ENCODE measurements around the gene GPR161.

The GPR161 gene

DNA sequence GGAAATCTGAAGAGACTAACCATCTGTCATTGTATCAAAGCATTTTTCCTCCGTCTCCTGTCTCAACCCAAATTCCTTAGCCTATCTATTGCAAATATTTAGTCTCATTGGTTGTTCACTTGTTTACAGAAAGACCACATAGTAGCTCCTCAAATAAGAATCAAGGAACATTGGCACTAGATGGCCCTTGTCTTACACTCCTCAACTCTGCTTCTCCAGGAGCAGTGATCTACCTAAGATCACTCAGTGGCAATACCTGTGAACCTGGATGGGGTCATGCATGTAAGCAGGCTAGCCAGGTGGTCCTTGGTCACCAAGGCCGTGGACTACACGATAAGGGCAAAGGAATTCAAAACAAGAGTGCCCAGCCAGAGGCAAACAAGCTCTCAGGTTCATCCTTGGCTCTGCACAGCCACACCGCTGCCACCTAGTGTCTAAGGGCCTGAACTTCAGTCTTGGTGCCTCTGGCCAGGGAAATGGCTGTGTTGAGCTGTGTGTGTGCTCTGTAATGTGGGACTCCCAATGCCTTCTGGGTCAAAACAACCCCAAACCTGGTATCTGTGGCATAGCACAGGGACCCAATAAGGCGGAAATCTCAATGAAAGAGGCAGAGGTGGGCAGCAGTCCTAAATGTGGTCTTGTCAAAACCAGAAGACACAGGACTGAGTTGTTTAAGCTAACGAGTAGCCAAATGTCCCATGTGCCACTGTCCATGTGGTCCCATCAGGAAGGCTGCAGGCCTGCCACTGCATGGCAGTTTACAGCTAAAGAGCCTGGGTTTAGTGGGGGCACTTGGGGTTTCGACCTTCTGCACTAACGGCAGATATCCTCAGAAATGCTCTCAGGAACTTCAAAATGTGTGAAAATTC lies 54.5 kb downstream of the GPR161 start:
- Histone ChIP-seq H3K4me1 (ENCODE audit: insufficient read depth, low read length, severe bottlenecking) (no peaks in the 10 kb centered on the region), H3K27ac (ENCODE audit: low read depth, low read length, poor library complexity, severe bottlenecking) (no peak overlapping the region), H3K4me2 (ENCODE audit: low read length) (no peak overlapping the region), H4K20me1 (ENCODE audit: insufficient read depth, low read length) (no peaks in the 10 kb centered on the region), H2AFZ (ENCODE audit: low read length) (no peak overlapping the region), H3K4me3 (ENCODE audit: low read depth, low read length, poor library complexity, severe bottlenecking) (no peak overlapping the region), H3K9me3 (ENCODE audit: low read length) (no peaks in the 10 kb centered on the region), H3F3A (ENCODE audit: insufficient read depth, low read length) (no peaks in the 10 kb centered on the region), H3K36me3 (ENCODE audit: insufficient read depth, low read length) (0 out of 2 replicates have a peak, but pooled peaks cover 4% of the 10 kb centered on the region), H3K27me3 (ENCODE audit: insufficient read depth, low read length) (no peaks in the 10 kb centered on the region), H3K9ac (ENCODE audit: low read length) (no peak overlapping the region), H3K9me2 (ENCODE audit: low read depth, low read length) (no peaks in the 10 kb centered on the region), H3K79me2 (ENCODE audit: insufficient read depth, low read length) (no peaks in the 10 kb centered on the region)
- TF ChIP-seq, protein P1, sequence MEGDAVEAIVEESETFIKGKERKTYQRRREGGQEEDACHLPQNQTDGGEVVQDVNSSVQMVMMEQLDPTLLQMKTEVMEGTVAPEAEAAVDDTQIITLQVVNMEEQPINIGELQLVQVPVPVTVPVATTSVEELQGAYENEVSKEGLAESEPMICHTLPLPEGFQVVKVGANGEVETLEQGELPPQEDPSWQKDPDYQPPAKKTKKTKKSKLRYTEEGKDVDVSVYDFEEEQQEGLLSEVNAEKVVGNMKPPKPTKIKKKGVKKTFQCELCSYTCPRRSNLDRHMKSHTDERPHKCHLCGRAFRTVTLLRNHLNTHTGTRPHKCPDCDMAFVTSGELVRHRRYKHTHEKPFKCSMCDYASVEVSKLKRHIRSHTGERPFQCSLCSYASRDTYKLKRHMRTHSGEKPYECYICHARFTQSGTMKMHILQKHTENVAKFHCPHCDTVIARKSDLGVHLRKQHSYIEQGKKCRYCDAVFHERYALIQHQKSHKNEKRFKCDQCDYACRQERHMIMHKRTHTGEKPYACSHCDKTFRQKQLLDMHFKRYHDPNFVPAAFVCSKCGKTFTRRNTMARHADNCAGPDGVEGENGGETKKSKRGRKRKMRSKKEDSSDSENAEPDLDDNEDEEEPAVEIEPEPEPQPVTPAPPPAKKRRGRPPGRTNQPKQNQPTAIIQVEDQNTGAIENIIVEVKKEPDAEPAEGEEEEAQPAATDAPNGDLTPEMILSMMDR (IDR thresholded peaks at IDR 0.05; ENCODE audit: low read length) = peak; percentile 93
- TF ChIP-seq EZH2 (IDR thresholded peaks at IDR 0.05; ENCODE audit: borderline replicate concordance, low read length) = no peak

DNA sequence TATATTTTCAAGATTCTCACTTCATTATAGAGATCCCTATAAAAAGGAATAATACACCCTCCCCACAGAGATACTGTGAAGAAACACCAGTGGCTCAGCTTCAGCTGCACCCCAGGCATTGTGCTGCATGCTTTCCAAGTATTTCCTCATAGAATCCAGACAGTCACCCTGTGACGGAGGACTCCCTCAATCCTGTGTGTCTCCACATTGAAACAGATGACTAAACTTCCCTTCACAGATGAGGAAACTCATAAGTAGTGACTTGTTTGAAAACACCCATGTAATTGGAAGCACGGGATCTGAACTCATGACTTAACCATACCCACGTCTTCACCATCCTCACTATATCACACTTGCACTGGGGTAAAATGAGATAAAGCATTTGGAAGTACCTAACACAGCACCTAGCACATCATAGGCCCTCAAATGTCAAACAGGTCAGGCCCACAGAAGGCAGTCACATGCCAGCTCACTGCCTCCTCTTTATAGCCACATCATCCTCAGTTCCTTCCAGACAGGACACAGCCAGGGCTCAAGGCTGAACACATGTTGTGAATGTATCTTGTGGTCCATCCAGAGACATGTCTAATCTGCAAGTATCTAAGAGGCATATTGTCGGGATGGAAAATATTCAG lies 55.2 kb downstream of the GPR161 start:
- no peaks in the 10 kb centered on the region for H3K9me2 ChIP-seq (ENCODE audit: low read depth, low read length)

DNA sequence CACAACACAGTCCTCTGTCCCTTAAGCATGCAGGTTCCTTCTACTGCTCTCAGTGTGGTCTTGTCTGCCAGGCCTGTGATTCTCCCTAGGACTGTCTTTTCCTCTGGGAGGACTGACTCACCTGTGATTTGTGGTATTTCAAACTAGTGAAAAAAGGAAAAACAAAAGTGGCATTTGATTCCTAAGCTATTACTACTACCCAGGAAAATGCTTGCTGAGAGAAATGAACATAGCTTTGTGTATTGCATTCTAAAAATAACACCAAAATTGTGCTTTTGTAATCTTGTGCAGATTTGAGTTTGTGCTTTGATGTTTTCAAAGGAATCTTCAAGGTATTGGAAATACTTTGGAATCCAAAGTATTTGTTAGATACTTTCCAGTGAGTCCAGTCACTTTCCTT lies 57.0 kb downstream of the GPR161 start:
- Histone ChIP-seq H3K36me3 (ENCODE audit: insufficient read depth, low read length) (peaks cover 8% of the 10 kb centered on the region; the same call in 1 of the 2 replicates), H4K20me1 (ENCODE audit: insufficient read depth, low read length) (no peaks in the 10 kb centered on the region), H3K79me2 (ENCODE audit: insufficient read depth, low read length) (no peaks in the 10 kb centered on the region), H3K4me3 (ENCODE audit: low read depth, low read length, poor library complexity, severe bottlenecking) (no peak overlapping the region), H3K27me3 (ENCODE audit: insufficient read depth, low read length) (no peaks in the 10 kb centered on the region), H3K27ac (ENCODE audit: low read depth, low read length, poor library complexity, severe bottlenecking) (no peak overlapping the region), H3K4me2 (ENCODE audit: low read length) (no peak overlapping the region), H3K9me2 (ENCODE audit: low read depth, low read length) (no peaks in the 10 kb centered on the region), H2AFZ (ENCODE audit: low read length) (no peak overlapping the region), H3K4me1 (ENCODE audit: insufficient read depth, low read length, severe bottlenecking) (no peaks in the 10 kb centered on the region), H3F3A (ENCODE audit: insufficient read depth, low read length) (no peaks in the 10 kb centered on the region), H3K9me3 (ENCODE audit: low read length) (no peaks in the 10 kb centered on the region), H3K9ac (ENCODE audit: low read length) (no peak overlapping the region)
- TF ChIP-seq, protein P1 (IDR thresholded peaks at IDR 0.05; ENCODE audit: low read length) = no peak
- TF ChIP-seq EZH2 (IDR thresholded peaks at IDR 0.05; ENCODE audit: borderline replicate concordance, low read length) = no peak

More for the DNA sequence above, 55.2 kb downstream of the GPR161 start:
- H3K4me2 ChIP-seq (ENCODE audit: low read length) = no peak overlapping the region
- no peaks in the 10 kb centered on the region for H3K79me2 ChIP-seq (ENCODE audit: insufficient read depth, low read length)
- no peaks in the 10 kb centered on the region for H3F3A ChIP-seq (ENCODE audit: insufficient read depth, low read length)
- H3K27ac ChIP-seq (ENCODE audit: low read depth, low read length, poor library complexity, severe bottlenecking) = no peak overlapping the region
- H3K9me3 ChIP-seq (ENCODE audit: low read length) = no peaks in the 10 kb centered on the region
- no peaks in the 10 kb centered on the region for H3K27me3 ChIP-seq (ENCODE audit: insufficient read depth, low read length)
- H3K9ac ChIP-seq (ENCODE audit: low read length) = no peak overlapping the region
- no peaks in the 10 kb centered on the region for H3K4me1 ChIP-seq (ENCODE audit: insufficient read depth, low read length, severe bottlenecking)
- TF ChIP-seq EZH2 (IDR thresholded peaks at IDR 0.05; ENCODE audit: borderline replicate concordance, low read length) = no peak
- TF ChIP-seq, protein P1 (IDR thresholded peaks at IDR 0.05; ENCODE audit: low read length) = no peak
- no peak overlapping the region for H3K4me3 ChIP-seq (ENCODE audit: low read depth, low read length, poor library complexity, severe bottlenecking)
- H3K36me3 ChIP-seq (ENCODE audit: insufficient read depth, low read length) = 0 out of 2 replicates have a peak, but pooled peaks cover 4% of the 10 kb centered on the region
- no peak overlapping the region for H2AFZ ChIP-seq (ENCODE audit: low read length)
- no peaks in the 10 kb centered on the region for H4K20me1 ChIP-seq (ENCODE audit: insufficient read depth, low read length)
